TTC549 (cell line): ENCODE data around the gene PDE10A.

ENCODE experiments used
- FAIRE-seq: peaks from 2 replicates; lab custom pipeline; 2012; peaks lifted over from hg19 to GRCh38; lab: Jason Lieb, UNC

The PDE10A gene

GRCh38 chr6:165383323-165383722 is 279.7 kb downstream of the PDE10A start:
- FAIRE-seq, result no peak

DNA sequence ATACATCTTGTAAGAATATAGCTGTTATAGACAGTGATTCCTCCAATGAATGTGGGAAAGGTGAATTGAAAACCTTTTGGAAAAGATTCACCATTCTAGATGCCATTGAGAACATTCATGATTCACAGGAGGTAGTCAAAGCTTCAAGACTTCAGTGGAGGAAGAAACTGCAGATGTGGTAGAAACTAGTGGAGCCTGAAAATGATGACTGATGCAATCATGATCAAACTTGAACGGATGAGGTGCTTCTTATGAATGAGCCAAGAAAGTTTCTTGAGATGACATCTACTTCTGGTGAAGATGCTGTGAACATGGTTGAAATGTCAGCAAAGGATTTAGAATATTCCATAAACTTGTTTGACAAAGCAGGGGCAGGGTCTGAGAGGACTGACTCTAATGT is 286.9 kb downstream of the PDE10A start:
- no peak for FAIRE-seq

DNA sequence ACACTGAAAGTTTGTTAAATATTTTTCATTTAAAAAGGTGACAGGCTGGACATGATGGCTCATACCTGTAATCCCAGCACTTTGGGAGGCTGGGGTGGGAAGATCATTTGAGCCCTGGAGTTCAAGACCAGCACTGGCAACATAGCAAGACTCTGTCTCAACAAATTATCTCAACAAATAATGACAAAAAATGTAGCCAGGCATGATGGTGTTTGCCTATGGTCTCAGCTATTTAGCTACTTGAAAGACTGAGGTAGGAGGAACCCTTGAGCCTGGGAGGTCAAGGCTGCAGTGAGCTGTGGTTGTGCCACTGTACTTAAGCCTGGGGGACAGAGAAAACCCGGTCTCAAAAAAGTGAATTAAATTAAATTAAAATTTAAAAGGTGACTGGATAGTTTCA is 297.7 kb downstream of the PDE10A start:
- no peak for FAIRE-seq

GRCh38 chr6:165345700-165346099 is 317.3 kb downstream of the PDE10A start:
- no peak for FAIRE-seq

DNA sequence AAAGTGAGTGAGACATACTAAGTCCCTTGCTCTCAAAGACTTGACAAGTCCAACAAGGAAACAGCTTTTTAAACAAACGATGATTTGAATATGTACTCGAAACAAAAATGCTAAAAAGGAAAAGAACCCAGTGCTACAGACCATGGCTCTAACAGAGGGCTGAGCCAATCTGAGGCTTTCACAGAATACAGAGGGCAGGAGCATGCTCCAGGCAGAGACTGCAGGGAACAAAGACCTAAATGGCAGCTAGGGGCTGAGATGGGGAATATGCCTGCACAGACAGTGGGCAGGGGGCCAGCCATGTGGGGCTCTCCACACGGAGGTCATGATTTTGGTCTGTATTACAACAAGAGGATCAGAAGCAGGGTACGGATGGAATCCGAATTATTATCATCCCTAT is 322.5 kb downstream of the PDE10A start:
- FAIRE-seq, result no peak

GRCh38 chr6:165325609-165326008 is 337.4 kb downstream of the PDE10A start:
- FAIRE-seq, result no peak

- no peak for FAIRE-seq
Measured at GRCh38 chr6:165321555-165322145, 341.4 kb downstream of the PDE10A start.

GRCh38 chr6:165321150-165321549 is 341.9 kb downstream of the PDE10A start:
- FAIRE-seq, result no peak

DNA sequence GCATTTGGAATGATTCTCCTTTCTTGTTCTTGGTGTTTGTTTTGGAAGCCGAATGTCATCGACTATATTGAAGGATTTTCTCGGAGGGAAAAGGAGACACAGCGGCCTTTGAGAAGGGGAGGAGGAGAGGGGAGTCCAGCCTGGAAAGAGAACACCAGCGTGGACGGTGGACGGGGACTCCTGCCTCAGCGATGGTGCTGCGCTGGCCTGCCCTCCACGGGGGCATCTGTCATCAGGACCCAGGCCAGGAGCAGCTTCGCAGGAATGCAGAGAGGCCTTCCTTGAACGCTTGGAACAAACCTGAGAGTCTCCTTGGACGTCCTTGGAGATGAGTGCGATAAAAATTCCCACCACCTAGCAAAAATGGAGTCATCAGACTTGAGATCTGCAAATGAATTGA is 345.3 kb downstream of the PDE10A start:
- FAIRE-seq, result no peak

DNA sequence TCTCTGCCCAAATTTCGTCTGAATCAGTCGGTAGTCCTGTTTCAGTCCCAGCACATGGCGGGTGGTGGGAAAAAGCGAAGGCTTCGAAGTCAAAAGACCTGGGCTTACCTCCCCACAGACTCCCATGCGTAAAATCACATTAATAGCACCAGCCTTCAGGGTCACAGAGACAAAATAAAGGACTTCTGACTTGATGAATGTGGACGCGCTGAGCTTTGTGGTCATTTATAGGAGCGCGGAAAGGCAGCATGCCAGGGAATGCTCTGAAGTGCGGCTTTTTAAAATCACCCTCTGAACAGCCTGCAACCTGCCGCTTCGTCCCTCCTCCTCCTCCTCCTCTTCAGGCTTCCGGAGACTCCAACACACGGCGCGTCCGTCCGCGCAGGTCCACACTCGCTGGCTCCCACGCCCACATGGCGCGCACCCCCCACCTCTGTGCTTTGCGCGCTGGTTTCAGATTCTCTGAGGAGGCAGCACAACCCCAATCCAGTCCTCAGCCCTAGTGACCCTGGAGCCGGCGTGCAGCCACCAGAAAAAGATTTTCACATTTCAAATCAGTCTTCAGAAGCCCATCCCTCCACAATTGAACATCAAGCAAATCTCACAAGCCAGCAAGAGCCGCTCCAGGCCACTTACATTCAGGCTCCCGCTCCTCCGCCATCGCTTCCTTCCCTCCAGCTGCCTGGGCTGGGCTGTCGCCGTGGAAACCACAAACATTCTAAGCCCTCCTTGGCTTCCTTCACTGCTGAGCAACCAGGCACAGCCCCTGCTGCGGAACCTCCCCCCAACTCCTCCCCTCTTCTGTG is 353.9 kb downstream of the PDE10A start, which contains the start of gene C6orf118:
Gene C6orf118, minus strand, starts transcription at position 680 of the 806 bp plus-strand sequence. Its CDS starts 19 bp downstream, at position 661.
- FAIRE-seq, result no peak

GRCh38 chr6:165306955-165307354 is 356.1 kb downstream of the PDE10A start:
- no peak for FAIRE-seq

DNA sequence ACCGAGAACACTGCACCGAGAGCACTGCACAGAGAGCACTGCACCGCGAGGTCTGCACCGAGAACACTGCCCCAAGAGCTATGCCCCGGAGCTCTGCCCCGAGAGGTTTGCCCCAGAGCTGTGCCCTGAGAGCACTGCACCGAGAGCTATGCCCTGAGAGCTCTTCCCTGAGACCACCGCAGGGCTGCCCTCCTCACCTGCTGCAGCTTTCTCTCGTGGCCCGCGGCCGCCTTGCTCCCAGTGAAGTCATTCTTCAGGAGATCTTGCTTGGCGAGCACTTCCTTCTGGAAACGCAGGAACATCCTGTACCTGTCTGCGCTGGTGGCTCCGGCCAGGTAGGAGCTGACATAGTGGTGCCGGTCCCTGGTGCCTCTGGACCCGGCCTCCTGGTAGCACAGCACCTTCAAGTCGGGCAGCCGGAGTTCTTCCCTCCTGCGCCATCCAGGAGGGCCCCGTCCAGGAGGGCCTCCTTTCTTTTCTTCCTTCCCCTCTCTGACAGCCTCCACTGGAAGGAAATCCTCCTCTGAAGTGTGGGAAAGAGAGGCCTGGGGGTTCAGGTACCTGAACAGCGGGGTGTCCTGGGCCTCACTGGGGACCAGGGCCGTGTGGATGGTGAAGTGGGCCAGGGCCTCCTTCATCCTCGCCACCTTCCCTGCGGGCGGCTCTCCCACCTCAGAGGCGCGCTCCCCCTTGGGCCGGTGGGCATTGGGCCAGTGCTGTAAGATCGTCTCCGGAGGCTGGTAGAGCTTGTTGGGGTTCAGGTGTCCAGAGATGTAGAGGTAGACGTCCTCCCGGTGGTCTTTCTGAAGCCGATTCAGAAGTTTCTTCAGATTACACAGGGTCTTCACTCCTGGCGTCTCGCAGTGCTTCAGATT is 361.4 kb downstream of the PDE10A start:
- no peak for FAIRE-seq

GRCh38 chr6:165300422-165300936 is 362.6 kb downstream of the PDE10A start:
- FAIRE-seq, result no peak

DNA sequence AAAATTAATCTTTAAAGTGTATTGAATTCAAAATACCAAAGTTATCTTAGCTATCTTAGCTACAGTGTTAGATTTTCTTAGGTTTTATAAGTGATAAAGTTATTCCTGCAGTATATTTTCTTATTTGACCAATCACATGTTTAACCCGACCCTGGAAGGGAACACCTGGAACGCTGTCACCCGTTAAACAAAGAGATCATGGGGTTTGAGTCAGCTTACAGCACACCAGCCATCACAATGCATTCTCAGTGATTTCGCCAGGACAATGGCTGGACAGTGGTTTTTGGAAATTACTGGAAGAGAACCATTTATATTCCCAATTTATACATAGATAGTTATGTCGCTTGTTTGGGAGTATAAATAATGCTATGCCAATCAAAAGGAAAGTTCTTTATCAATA is 364.2 kb downstream of the PDE10A start:
- no peak for FAIRE-seq

GRCh38 chr6:165298402-165298801 is 364.6 kb downstream of the PDE10A start:
- no peak for FAIRE-seq

DNA sequence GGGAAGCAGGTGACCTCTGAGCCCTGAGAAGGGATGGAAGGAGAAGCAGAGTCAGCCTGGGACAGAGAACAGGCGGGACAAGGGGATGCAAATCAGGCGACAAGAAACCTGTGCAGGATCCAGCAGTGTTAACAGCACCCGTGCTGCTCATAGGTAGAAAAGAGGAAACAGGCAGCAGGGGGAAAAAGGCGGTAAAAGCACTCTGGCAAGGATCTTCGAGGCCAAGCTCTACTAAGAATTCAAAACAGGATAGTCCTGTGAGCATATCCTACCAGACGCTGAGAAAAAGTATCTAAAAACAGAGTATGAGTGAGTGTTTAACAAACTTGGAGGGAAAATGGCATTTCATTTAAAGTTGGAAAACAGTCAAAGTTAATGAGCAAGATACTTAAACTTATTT is 370.4 kb downstream of the PDE10A start:
- no peak for FAIRE-seq
